Naive thymus-derived CD4-positive, alpha-beta T cell (primary cell): ENCODE results near the gene SUPT4H1. TPM values are rescaled to one million over a fixed set of nuclear protein-coding genes. Genes with fewer than 3 reads are reported as not detected.
"Not testable (repeated sequence)": the region's sequence is repeated elsewhere in the genome, so short reads cannot be mapped to it uniquely, and the experiment has no call there.

Source experiments
- ATAC-seq: fragments of 150-1000 bp; cut with Tn5 transposase; 2 replicates; pipeline ENCODE4 v1.10.0; 2021; ENCODE audit warnings: mild to moderate bottlenecking, moderate library complexity
- CTCF ChIA-PET: fragments of 350-600 bp; sonication (Branson Sonifier 250); formaldehyde crosslinking; loops from one replicate; lab custom pipeline; 2021; ENCODE audit warnings: antibody characterized with exemption; lab: Charles Lee
- POLR2A ChIA-PET: fragments of 350-600 bp; sonication (Branson Sonifier 250); formaldehyde crosslinking; loops from one replicate; lab custom pipeline; 2021; ENCODE audit warnings: antibody characterized with exemption, inconsistent platforms; lab: Charles Lee
- DNase-seq, 9 donors: peaks; one replicate each; pipeline versions ENCODE4 v3.0.0 to v3.0.0-alpha.2; 2020 to 2022; ENCODE audit warnings: mixed read lengths in 1 of 9
- H3K27ac ChIP-seq: one replicate; pipeline ENCODE4 v1.7.0; 2013; ENCODE audit warnings: mild to moderate bottlenecking, low read depth, low read length, moderate library complexity
- H3K27me3 ChIP-seq, 2 donors: one replicate each; pipeline ENCODE4 v1.7.0; 2013; ENCODE audit warnings: low read length in 2 of 2, mild to moderate bottlenecking in 2 of 2, moderate library complexity in 2 of 2; ENCODE audit not compliant: control insufficient read depth in 2 of 2, insufficient read depth in 2 of 2
- H3K36me3 ChIP-seq, 3 experiments: 1 replicate in 2 of 3; 2 replicates in 1 of 3; pipeline ENCODE4 v1.7.0; 2013; ENCODE audit warnings: low read length in 3 of 3, mild to moderate bottlenecking in 3 of 3, moderate library complexity in 1 of 3; ENCODE audit not compliant: insufficient read depth in 3 of 3, control insufficient read depth in 2 of 3
- H3K4me1 ChIP-seq, 2 donors: one replicate each; pipeline ENCODE4 v1.7.0; 2013; ENCODE audit warnings: low read length in 2 of 2, mild to moderate bottlenecking in 2 of 2, moderate library complexity in 1 of 2; ENCODE audit not compliant: control insufficient read depth in 2 of 2, insufficient read depth in 2 of 2
- H3K4me3 ChIP-seq: 2 replicates; pipeline ENCODE4 v1.7.0; 2013; ENCODE audit warnings: mild to moderate bottlenecking, low read length
- H3K9me3 ChIP-seq, 3 experiments: 1 replicate in 2 of 3; 2 replicates in 1 of 3; pipeline ENCODE4 v1.7.0; 2013; ENCODE audit warnings: low read length in 3 of 3; ENCODE audit not compliant: control insufficient read depth in 2 of 3
- H3K27ac Mint-ChIP-seq, 9 donors: one replicate each; pipeline ENCODE4 v1.8.0; 2020 to 2022; ENCODE audit warnings: mixed read lengths in 9 of 9, mild to moderate bottlenecking in 8 of 9, moderate library complexity in 5 of 9, inconsistent platforms in 2 of 9
- H3K27me3 Mint-ChIP-seq, 5 donors: one replicate each; pipeline ENCODE4 v1.8.0; 2021 to 2022; ENCODE audit warnings: mixed read lengths in 5 of 5, mild to moderate bottlenecking in 1 of 5
- H3K36me3 Mint-ChIP-seq, 5 donors: one replicate each; pipeline ENCODE4 v1.8.0; 2020 to 2022; ENCODE audit warnings: mixed read lengths in 5 of 5, mild to moderate bottlenecking in 3 of 5, inconsistent platforms in 1 of 5
- H3K4me1 Mint-ChIP-seq, 7 donors: one replicate each; pipeline ENCODE4 v1.8.0; 2020 to 2022; ENCODE audit warnings: mixed read lengths in 7 of 7, mild to moderate bottlenecking in 3 of 7, inconsistent platforms in 1 of 7
- H3K4me3 Mint-ChIP-seq, 10 donors: one replicate each; pipeline ENCODE4 v1.8.0; 2020 to 2022; ENCODE audit warnings: mild to moderate bottlenecking in 10 of 10, mixed read lengths in 10 of 10, moderate library complexity in 6 of 10, inconsistent platforms in 2 of 10
- H3K9me3 Mint-ChIP-seq, 11 donors: one replicate each; pipeline ENCODE4 v1.8.0; 2020 to 2022; ENCODE audit warnings: mixed read lengths in 11 of 11, mild to moderate bottlenecking in 4 of 11, inconsistent platforms in 1 of 11, moderate library complexity in 1 of 11
- intact Hi-C, 2 donors: fragments of 100-400 bp; cut with micrococcal nuclease; formaldehyde crosslinking; loops; one replicate each; pipeline ENCODE4 v1.15.1; 2023
- polyA plus RNA-seq, 2 donors: library from polyadenylated mRNA; unstranded; fragments of 300-500 nt; fragmentation: Illumina TruSeq; gene quantifications; one replicate each; pipeline ENCODE4 v1.2.3, GENCODE V29; 2021
- total RNA-seq, 6 experiments: library from RNA in 5 of 6; stranded (reverse) in 5 of 6; gene quantifications; 1 replicate in 5 of 6; 2 replicates in 1 of 6; pipeline ENCODE4 v1.2.3 and lab custom pipeline; 2021 to 2026

Gene SUPT4H1
- total and polyA plus RNA-seq, 7 experiments from 2014 or later: 36.0 to 91.7 (median 66.8) TPM

- peak overlapping the region; percentile 27 for H3K4me3 ChIP-seq
Observed at GRCh38 chr17:58341861-58342475, 10.0 kb downstream of the SUPT4H1 start.

GRCh38 chr17:58341136-58341860 is 10.7 kb downstream of the SUPT4H1 start:
- not testable (repeated sequence) for H3K27me3 Mint-ChIP-seq

More at GRCh38 chr17:58341861-58342475, 10.0 kb downstream of the SUPT4H1 start:
- H3K4me3 Mint-ChIP-seq: peak overlapping the region; percentile 80 to 100 (median 88)
- intact Hi-C loops: no loop called here
- peak overlapping the region; percentile 98 for H3K27ac ChIP-seq
- ATAC-seq (no peak), DNase-seq (peak in 1 of 9 donors; percentile 14)
- H3K36me3 Mint-ChIP-seq: peaks cover 4 to 80% (median 19%) of the 10 kb centered on the region in 5 donors
- peak overlapping the region; percentile 88 to 100 (median 95) for H3K27ac Mint-ChIP-seq
- H3K4me1 Mint-ChIP-seq: peaks cover 59 to 94% (median 70%) of the 10 kb centered on the region in 7 donors
- ChIA-PET POLR2A (interaction anchor here (0.7 to 19.0 kb wide), 5 partner anchors 8 to 1257 kb away, joined by 3 to 792 read pairs (median 521); partner anchors contain the start of genes AKAP1, RNF43, SUPT4H1 and TSPOAP1), CTCF (interaction anchor here (0.6 to 9.9 kb wide), 6 partner anchors 10 to 361 kb away, joined by 3 to 257 read pairs (median 25); partner anchors contain the start of genes SUPT4H1 and TSPOAP1)
- no peaks in the 10 kb centered on the region for H3K9me3 ChIP-seq
- peaks cover 13 to 20% (median 17%) of the 10 kb centered on the region in 3 experiments for H3K36me3 ChIP-seq
- peaks cover 66 to 84% of the 10 kb centered on the region in 2 donors for H3K4me1 ChIP-seq
- H3K27me3 Mint-ChIP-seq: no peaks in the 10 kb centered on the region
- H3K27me3 ChIP-seq: no peaks in the 10 kb centered on the region
- peaks cover 0 to 1% (median 0%) of the 10 kb centered on the region in 11 donors for H3K9me3 Mint-ChIP-seq

GRCh38 chr17:58340405-58340876 is 11.6 kb downstream of the SUPT4H1 start:
- Histone ChIP-seq H3K9me3 (no peaks in the 10 kb centered on the region), H3K36me3 (peaks cover 2 to 6% (median 5%) of the 10 kb centered on the region in 3 experiments), H3K4me3 (peak overlapping the region; percentile 98), H3K27me3 (no peaks in the 10 kb centered on the region), H3K27ac (peak overlapping the region; percentile 98), H3K4me1 (peaks cover 66 to 84% of the 10 kb centered on the region in 2 donors)
- Mint-ChIP-seq H3K36me3 (peaks cover 3 to 66% (median 17%) of the 10 kb centered on the region in 5 donors), H3K4me3 (peak overlapping the region; percentile 86 to 100 (median 97)), H3K27ac (peak overlapping the region; percentile 89 to 100 (median 95)), H3K27me3 (no peaks in the 10 kb centered on the region), H3K9me3 (peaks cover 0 to 3% (median 0%) of the 10 kb centered on the region in 11 donors), H3K4me1 (peaks cover 68 to 94% (median 77%) of the 10 kb centered on the region in 7 donors)
- intact Hi-C loops: no loop called here
- POLR2A ChIA-PET: interaction anchor here (0.5 to 19.0 kb wide), 8 partner anchors 6 to 334 kb away, joined by 3 to 792 read pairs (median 7); partner anchors contain the start of genes RNF43, SRSF1, SUPT4H1 and TSPOAP1
- ATAC-seq: no peak
- DNase-seq: no peak
- CTCF ChIA-PET: interaction anchor here (1.6 to 9.9 kb wide), 5 partner anchors 9 to 22 kb away, joined by 4 to 257 read pairs (median 15); partner anchors contain the start of genes SUPT4H1 and TSPOAP1

More at GRCh38 chr17:58341136-58341860, 10.7 kb downstream of the SUPT4H1 start:
- H3K27ac Mint-ChIP-seq: peak overlapping the region; percentile 89 to 100 (median 95)
- CTCF ChIA-PET: interaction anchor here (1.6 to 9.9 kb wide), 4 partner anchors 10 to 23 kb away, joined by 4 to 257 read pairs (median 25); partner anchors contain the start of genes SUPT4H1 and TSPOAP1
- peaks cover 3 to 75% (median 17%) of the 10 kb centered on the region in 5 donors for H3K36me3 Mint-ChIP-seq
- H3K4me3 Mint-ChIP-seq: peak overlapping the region; percentile 86 to 100 (median 94)
- peak overlapping the region; percentile 98 for H3K4me3 ChIP-seq
- DNase-seq, H3K9me3 Mint-ChIP-seq, intact Hi-C loops, H3K27me3 ChIP-seq, H3K9me3 ChIP-seq, ATAC-seq: not testable (repeated sequence)
- H3K36me3 ChIP-seq: peaks cover 11 to 14% (median 13%) of the 10 kb centered on the region in 3 experiments
- POLR2A ChIA-PET: interaction anchor here (1.3 to 19.0 kb wide), 4 partner anchors 7 to 76 kb away, joined by 4 to 792 read pairs (median 582); partner anchors contain the start of genes RNF43, SUPT4H1 and TSPOAP1
- peaks cover 67 to 84% of the 10 kb centered on the region in 2 donors for H3K4me1 ChIP-seq
- H3K27ac ChIP-seq: peak overlapping the region; percentile 98
- peaks cover 62 to 94% (median 76%) of the 10 kb centered on the region in 7 donors for H3K4me1 Mint-ChIP-seq

GRCh38 chr17:58339755-58340404 is 12.1 kb downstream of the SUPT4H1 start:
- Mint-ChIP-seq H3K27ac (peak overlapping the region; percentile 89 to 100 (median 95)), H3K4me1 (peaks cover 64 to 94% (median 72%) of the 10 kb centered on the region in 7 donors), H3K9me3 (peaks cover 0 to 3% (median 0%) of the 10 kb centered on the region in 11 donors), H3K27me3 (no peaks in the 10 kb centered on the region), H3K36me3 (peaks cover 3 to 60% (median 14%) of the 10 kb centered on the region in 5 donors), H3K4me3 (peak overlapping the region; percentile 86 to 100 (median 97))
- POLR2A ChIA-PET: interaction anchor here (0.6 to 19.0 kb wide), 9 partner anchors 5 to 1457 kb away, joined by 3 to 792 read pairs (median 4); partner anchors contain the start of genes RNF43, SRSF1, SUPT4H1 and TSPOAP1
- H3K4me1 ChIP-seq: peaks cover 65 to 84% of the 10 kb centered on the region in 2 donors
- H3K4me3 ChIP-seq: peak overlapping the region; percentile 98
- intact Hi-C loops: loop anchor here (2.0 to 10.0 kb wide), 11 partner anchors 13 to 1743 kb away; partner anchors contain the start of genes CLTC (in 2 of the 2), SUPT4H1 (in 2 of the 2), DYNLL2 (in 1 of the 2) and PRR11 (in 1 of the 2)
- ATAC-seq (no peak), DNase-seq (peak in 4 of 9 donors; percentile 20 to 44 (median 22))
- no peaks in the 10 kb centered on the region for H3K27me3 ChIP-seq
- CTCF ChIA-PET: interaction anchor here (0.6 to 9.9 kb wide), 7 partner anchors 9 to 46 kb away, joined by 4 to 257 read pairs (median 6); partner anchors contain the start of genes SUPT4H1 and TSPOAP1
- no peaks in the 10 kb centered on the region for H3K36me3 ChIP-seq
- no peaks in the 10 kb centered on the region for H3K9me3 ChIP-seq
- peak overlapping the region; percentile 98 for H3K27ac ChIP-seq

- Mint-ChIP-seq H3K27ac (peak overlapping the region; percentile 89 to 100 (median 95)), H3K36me3 (peaks cover 3 to 61% (median 13%) of the 10 kb centered on the region in 5 donors), H3K4me1 (peaks cover 61 to 94% (median 73%) of the 10 kb centered on the region in 7 donors), H3K27me3 (no peaks in the 10 kb centered on the region), H3K4me3 (peak overlapping the region; percentile 86 to 100 (median 97)), H3K9me3 (peaks cover 0 to 3% (median 0%) of the 10 kb centered on the region in 11 donors)
- Histone ChIP-seq H3K4me1 (peaks cover 68 to 87% of the 10 kb centered on the region in 2 donors), H3K27me3 (no peaks in the 10 kb centered on the region), H3K9me3 (no peaks in the 10 kb centered on the region), H3K27ac (peak overlapping the region; percentile 98), H3K4me3 (peak overlapping the region; percentile 98), H3K36me3 (no peaks in the 10 kb centered on the region)
- CTCF ChIA-PET: interaction anchor here (0.6 to 9.9 kb wide), 7 partner anchors 8 to 90 kb away, joined by 4 to 257 read pairs (median 6); partner anchors contain the start of genes SUPT4H1 and TSPOAP1
- no peak for ATAC-seq
- peak in 7 of 9 donors; percentile 24 to 76 (median 40) for DNase-seq
- intact Hi-C loops: loop anchor here (1.0 to 10.0 kb wide), 13 partner anchors 10 to 1742 kb away; partner anchors contain the start of genes CLTC (in 2 of the 2), SUPT4H1 (in 2 of the 2), DYNLL2 (in 1 of the 2) and MRPS23 (in 1 of the 2)
- POLR2A ChIA-PET: interaction anchor here (0.7 to 19.0 kb wide), 8 partner anchors 4 to 1456 kb away, joined by 3 to 792 read pairs (median 268); partner anchors contain the start of genes SRSF1, SUPT4H1 and TSPOAP1
Observed at GRCh38 chr17:58338841-58339754, 12.9 kb downstream of the SUPT4H1 start.
